Right lung (tissue), 5 donors: ENCODE results near the gene NUCB2. TPM values are rescaled to one million over a fixed set of nuclear protein-coding genes. Genes with fewer than 3 reads are reported as not detected.

ENCODE experiments used
- DNase-seq, 2 donors: peaks; one replicate each; pipeline ENCODE4 v3.0.0-alpha.2; 2013
- polyA plus RNA-seq, 5 donors: library from polyadenylated mRNA; unstranded; fragments of 120-200 nt; gene quantifications; one replicate each; pipeline versions ENCODE4 v1.2.1 to v1.2.3, GENCODE V29; 2013; ENCODE audit warnings: inconsistent platforms in 1 of 5, low replicate concordance in 1 of 5; ENCODE audit not compliant: insufficient read length in 5 of 5, insufficient read depth in 1 of 5

The NUCB2 gene
- polyA plus RNA-seq, 5 donors: 75.4 to 113 (median 99.4) TPM

DNA sequence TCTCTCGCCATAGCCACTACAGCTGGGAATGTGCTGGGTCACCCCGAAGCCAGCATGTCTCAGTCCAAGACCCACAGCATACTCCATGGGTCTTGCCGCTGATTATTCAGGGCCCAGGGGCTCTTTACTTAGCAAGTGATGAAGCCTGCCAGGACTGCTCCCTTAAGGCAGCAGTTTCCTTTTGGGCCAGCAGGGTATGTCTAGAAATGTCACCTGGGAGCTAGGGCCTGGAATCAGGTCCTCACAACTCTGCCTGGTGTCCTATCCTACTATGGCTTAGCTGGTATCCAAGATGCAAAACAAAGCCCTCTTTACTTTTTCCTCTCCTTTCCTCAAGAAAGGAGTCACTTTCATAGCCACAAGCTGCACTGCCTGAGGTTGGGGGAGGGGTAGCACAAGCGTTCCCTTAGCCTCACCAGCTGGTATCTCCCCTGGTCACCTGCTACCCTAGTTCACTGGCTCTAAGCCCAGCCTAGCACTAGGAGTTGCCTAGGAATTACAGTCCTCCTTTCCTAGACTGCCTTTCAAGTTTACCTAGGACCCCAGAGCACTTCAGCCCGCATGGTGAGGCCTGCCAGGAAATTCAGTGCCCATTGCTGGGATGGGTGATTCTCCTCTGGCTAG is 52.4 kb downstream of the NUCB2 start:
- DNase-seq: no peak

DNA sequence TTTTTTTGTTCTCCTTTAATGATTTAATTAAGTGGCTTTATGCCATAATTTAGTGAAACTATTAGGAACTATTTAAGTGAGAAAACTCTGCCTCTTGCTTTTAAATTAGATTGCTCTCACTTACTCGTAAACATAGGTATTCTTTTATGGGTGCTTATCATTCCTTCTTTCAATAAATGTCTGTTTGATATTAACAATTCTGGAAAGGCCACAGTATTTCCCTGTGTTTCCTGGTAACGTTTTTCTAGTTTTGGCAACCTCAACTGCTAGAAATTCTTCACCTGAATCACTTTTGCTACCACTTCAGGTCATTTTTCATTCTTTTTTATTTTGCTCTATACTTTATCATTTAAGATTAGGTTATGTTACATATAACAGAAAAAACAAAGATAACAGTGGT is 55.1 kb downstream of the NUCB2 start:
- no peak for DNase-seq

- no peak for DNase-seq
Observed at GRCh38 chr11:17333799-17334586, 57.5 kb downstream of the NUCB2 start.

DNA sequence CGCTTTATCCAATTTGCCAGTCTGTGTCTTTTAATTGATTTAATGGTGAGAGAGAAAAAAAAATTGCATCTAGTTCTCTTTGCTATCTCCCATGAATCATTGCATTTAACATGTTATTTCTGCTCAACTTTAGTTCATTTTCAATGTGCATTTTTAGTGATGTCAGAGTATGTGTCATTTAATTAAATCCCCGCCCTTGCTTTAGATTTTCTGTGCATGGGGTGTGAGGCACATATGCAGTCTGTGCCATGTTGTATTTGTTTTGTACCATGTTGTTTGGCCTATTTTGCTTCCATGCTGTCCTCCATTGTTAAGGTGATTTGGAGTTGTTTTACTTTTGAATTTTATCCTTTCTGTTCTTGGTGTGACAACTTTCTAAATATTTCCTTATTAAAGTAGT is 66.7 kb downstream of the NUCB2 start:
- no peak for DNase-seq

GRCh38 chr11:17343907-17344306 is 67.4 kb downstream of the NUCB2 start:
- DNase-seq: no peak

DNA sequence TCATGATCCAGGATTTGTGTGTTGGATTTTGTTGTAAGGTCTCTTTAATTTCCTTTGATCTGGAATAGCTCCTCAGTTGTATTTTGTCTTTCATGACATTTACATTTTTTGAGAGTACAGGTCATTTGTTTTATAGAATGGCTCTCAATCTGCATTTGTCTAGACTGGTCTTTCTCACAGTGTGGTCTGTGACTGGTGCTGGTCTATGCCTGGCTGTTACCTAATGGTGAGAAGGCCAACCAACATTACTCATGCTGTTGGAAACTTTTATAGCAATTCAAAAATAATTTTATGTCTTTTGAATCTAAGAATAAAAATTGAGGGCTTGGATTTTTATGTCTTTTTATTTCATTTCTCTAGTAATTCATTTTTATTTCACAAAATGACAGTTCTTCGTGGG is 71.1 kb downstream of the NUCB2 start:
- DNase-seq: no peak

DNA sequence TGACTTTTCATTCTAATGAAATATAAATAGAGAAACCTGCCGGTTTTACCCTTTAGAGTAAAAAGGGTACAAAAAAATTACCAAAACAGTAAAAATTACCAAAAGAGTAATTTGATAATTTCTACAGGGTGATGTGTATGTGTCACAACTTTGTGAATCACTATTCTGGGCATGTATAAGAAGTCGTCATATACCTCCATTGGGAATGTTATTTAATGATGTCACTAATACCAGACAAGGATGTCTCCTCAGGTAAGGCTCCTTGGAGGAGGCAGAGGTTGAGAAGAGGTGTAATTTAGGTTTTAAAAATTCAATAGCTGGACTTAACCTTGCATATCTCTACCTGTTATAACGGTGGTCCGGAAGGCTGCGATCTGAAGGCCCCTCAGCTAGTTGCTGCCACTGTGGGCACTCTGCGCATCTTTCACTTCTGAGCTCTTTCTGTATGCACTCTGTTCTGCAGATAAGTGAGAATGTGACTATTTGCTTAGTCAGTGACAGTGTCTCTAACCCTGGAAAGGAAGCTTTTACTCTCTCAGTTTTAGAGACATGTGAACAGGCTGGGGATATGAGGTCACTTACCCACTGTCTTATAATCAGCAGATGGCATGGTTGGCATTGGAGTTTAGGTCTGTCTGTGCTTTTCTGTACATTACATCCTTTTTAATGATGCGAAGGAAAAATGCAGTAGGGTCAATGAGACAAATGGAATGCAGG is 74.1 kb downstream of the NUCB2 start:
- no peak for DNase-seq

- no peak for DNase-seq
Observed at GRCh38 chr11:17351172-17351509, 74.6 kb downstream of the NUCB2 start.

DNA sequence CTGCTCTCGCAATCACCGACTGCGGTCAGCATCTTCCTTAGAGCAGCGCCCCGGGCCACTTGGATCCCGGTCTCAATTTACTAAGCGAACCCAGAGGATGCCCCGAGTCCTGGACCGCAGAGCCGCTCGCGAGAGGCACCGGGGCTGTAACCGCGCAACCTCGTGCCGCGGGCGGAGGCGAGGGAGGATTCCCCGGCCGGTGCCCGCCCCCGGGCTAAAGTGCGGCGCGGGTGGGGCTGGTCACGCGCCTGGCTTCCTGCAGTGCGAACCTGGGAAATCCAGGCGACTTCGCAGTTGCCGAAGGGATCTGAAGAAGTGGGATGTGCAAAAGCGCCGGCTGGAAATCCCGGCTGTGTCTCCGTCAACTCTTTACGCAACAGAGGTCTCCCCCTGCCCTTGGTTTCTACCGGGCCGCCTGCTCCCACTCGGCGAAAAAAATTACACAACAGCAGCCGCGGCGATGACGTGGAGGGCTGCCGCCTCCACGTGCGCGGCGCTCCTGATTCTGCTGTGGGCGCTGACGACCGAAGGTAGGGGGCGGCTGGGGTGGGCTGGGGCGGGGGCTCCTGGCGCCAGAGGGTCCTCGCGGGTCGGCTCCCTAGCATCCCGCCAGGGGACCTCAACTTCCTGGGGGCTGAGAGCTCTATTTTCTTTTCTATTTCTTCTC is 75.1 kb downstream of the NUCB2 start, which contains the start of gene NCR3LG1:
Gene NCR3LG1 (plus strand): TSS at position 291 of the 667 bp plus-strand sequence. CDS start 170 bp downstream, at position 461.
- DNase-seq: peak; percentile 38 to 45

- DNase-seq: peak; percentile 68 to 72
Observed at GRCh38 chr11:17352950-17353820, 76.6 kb downstream of the NUCB2 start.

- peak in 1 of 2 donors; percentile 3 for DNase-seq
Observed at GRCh38 chr11:17353821-17354600, 77.5 kb downstream of the NUCB2 start.

DNA sequence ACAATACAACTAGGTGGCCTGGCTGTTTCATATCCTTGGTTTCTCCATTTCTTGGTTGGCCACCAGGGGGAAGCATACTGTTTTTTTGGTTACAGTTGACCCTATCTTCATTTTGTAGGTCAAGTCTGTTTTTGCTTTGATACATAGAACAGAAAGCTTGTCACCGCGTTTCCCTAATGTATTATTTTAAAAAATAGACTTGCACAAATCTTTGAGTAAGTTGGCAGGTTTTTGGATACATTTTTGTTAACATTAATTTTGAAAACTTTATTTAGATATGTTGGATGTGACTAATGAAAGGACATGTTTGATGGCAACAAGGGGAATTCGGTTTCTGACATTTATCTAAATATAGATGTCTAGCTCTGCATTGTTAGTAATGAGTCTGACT is 78.1 kb downstream of the NUCB2 start:
- DNase-seq: peak; percentile 27 to 34

GRCh38 chr11:17366495-17366894 is 90.0 kb downstream of the NUCB2 start:
- no peak for DNase-seq

DNA sequence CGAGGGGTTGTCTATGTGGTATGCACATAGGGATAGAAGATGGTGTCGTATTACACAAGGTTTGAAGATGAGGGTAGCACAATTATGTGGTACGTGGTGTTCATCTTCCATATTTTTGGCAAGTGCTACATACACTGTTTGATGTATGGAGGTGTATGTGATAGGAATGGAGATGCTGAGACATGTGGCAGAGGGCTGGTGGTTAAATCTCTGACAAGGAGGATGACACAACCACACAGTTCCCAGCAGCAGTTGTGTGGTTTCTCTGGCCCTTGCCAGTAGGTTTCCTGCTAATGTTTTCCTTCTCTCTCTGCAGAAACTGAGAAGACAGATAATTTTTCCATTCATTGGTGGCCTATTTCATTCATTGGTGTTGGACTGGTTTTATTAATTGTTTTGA is 92.0 kb downstream of the NUCB2 start:
- no peak for DNase-seq

GRCh38 chr11:17369094-17369493 is 92.6 kb downstream of the NUCB2 start:
- DNase-seq: no peak

- no peak for DNase-seq
Observed at GRCh38 chr11:17369684-17370243, 93.2 kb downstream of the NUCB2 start.

DNA sequence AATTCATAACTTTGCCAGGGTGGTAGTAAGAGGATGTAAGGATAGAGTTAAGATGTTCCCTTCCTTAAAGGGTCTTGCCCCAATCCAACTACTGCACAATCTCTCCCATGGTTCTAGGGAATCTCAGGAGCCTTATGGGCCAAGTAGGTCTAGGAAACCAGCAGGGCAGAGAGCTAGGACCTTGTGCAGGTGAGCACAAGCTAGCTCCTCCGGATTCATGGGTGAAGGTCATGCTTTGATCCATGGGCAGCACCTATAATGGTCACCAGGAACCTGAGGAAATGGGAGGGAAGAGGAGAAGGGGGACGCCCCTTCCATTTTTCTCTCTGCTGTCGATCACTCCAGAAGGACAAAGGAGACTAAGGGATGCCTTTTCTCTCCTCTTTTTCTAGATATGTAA is 95.1 kb downstream of the NUCB2 start:
- DNase-seq: no peak

- DNase-seq: no peak
Observed at GRCh38 chr11:17375547-17375946, 99.0 kb downstream of the NUCB2 start.

DNA sequence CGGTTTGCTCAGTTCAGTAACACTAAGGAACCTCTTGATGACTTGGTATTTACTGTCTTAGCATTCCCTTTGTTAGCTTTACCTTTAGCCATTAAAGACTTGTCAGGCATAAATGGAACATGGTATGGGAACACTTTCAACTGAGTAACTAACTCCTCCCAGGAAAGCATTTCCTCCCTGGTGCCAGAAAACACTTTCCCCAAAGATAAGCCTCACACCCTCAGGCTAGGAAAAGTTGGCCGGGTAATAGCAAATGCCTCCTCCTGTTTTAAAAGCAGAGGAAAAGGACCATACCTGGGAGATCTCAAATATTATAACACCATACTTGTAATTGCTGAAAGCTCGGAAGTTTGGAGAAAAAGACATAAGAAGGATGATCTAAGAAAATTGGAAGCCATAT is 100.0 kb downstream of the NUCB2 start:
- no peak for DNase-seq

GRCh38 chr11:17378655-17379054 is 102.1 kb downstream of the NUCB2 start:
- DNase-seq: no peak
